ENCODE measurements around the gene MAGI2.

MAGI2 gene

GRCh38 chr7:78862411-78862900 lies 591.0 kb downstream of the MAGI2 start:
- DNase-seq (ENCODE audit: low read depth): no peak
- TF ChIP-seq CTCF (conservative IDR thresholded peaks at IDR 0.05; ENCODE audit: low read depth, low read length): no peak
- no peak overlapping the region for H3K4me3 ChIP-seq (ENCODE audit: low read depth, low read length)

- no peak for TF ChIP-seq CTCF (conservative IDR thresholded peaks at IDR 0.05; ENCODE audit: low read depth, low read length)
- H3K4me3 ChIP-seq (ENCODE audit: low read depth, low read length): no peak overlapping the region
- peak; percentile 4 for DNase-seq (ENCODE audit: low read depth)
Observed at GRCh38 chr7:78852951-78853350, 600.5 kb downstream of the MAGI2 start.

- H3K4me3 ChIP-seq (ENCODE audit: low read depth, low read length): no peak overlapping the region
- no peak for TF ChIP-seq CTCF (conservative IDR thresholded peaks at IDR 0.05; ENCODE audit: low read depth, low read length)
- DNase-seq (ENCODE audit: low read depth): no peak
Observed at GRCh38 chr7:78850093-78850740, 603.2 kb downstream of the MAGI2 start.

- no peak for TF ChIP-seq CTCF (conservative IDR thresholded peaks at IDR 0.05; ENCODE audit: low read depth, low read length)
- DNase-seq (ENCODE audit: low read depth): no peak
- H3K4me3 ChIP-seq (ENCODE audit: low read depth, low read length): no peak overlapping the region
Observed at GRCh38 chr7:78845155-78845554, 608.3 kb downstream of the MAGI2 start.

GRCh38 chr7:78842068-78842467 lies 611.4 kb downstream of the MAGI2 start:
- no peak for DNase-seq (ENCODE audit: low read depth)
- no peak for TF ChIP-seq CTCF (conservative IDR thresholded peaks at IDR 0.05; ENCODE audit: low read depth, low read length)
- H3K4me3 ChIP-seq (ENCODE audit: low read depth, low read length): no peak overlapping the region

- TF ChIP-seq CTCF (conservative IDR thresholded peaks at IDR 0.05; ENCODE audit: low read depth, low read length): no peak
- DNase-seq (ENCODE audit: low read depth): no peak
- no peak overlapping the region for H3K4me3 ChIP-seq (ENCODE audit: low read depth, low read length)
Observed at GRCh38 chr7:78835897-78836296, 617.6 kb downstream of the MAGI2 start.

GRCh38 chr7:78828317-78828716 lies 625.1 kb downstream of the MAGI2 start:
- no peak overlapping the region for H3K4me3 ChIP-seq (ENCODE audit: low read depth, low read length)
- no peak for TF ChIP-seq CTCF (conservative IDR thresholded peaks at IDR 0.05; ENCODE audit: low read depth, low read length)
- DNase-seq (ENCODE audit: low read depth): no peak

Measured in choroid plexus epithelial cell (primary cell).